Ishikawa (cell line): Measurements from ENCODE around the gene GPC6.

Experiments used
- CREB1 ChIP-seq: IDR thresholded peaks from 2 replicates; pipeline ENCODE4 v1.6.1; 2012; ENCODE audit warnings: low read depth
- EGR1 ChIP-seq: IDR thresholded peaks from 2 replicates; pipeline ENCODE4 v1.6.1; 2012
- EP300 ChIP-seq: IDR thresholded peaks from 2 replicates; pipeline ENCODE4 v1.6.1; 2012; ENCODE audit warnings: borderline replicate concordance
- TCF12 ChIP-seq: IDR thresholded peaks from 2 replicates; pipeline ENCODE4 v1.6.1; 2012; ENCODE audit warnings: low read depth
- TF ChIP-seq, protein P1 (sequence below): IDR thresholded peaks from 2 replicates; pipeline ENCODE4 v1.6.1; 2012

DNA sequence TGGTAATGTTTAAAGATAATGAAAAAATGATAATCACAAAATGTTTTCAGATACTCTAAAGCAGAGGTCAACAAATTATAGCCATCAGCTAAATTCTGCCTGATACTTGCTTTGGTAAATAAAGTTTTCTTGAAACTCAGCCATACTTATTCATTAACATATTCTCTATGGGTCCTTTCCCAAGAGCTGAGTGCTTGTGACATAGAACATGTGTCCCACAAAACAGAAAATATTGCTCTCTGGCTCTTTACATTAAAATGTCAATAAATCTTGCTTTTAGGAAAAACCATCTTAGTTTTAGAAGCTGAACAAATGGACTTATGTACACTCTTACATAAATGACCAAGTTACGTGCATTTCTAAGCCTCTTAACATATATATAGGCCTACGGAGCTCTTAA lies 945.8 kb downstream of the GPC6 start:
- TF ChIP-seq, protein P1, sequence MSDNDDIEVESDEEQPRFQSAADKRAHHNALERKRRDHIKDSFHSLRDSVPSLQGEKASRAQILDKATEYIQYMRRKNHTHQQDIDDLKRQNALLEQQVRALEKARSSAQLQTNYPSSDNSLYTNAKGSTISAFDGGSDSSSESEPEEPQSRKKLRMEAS: no peak
- no peak for TF ChIP-seq CREB1
- TF ChIP-seq EP300: no peak
- TF ChIP-seq EGR1: no peak
- no peak for TF ChIP-seq TCF12
